Smooth muscle cell (in vitro differentiated cells): ENCODE measurements around the gene HNRNPAB. TPM values are rescaled to one million over a fixed set of nuclear protein-coding genes. Genes with fewer than 3 reads are reported as not detected.

Experiments used
- DNase-seq: peaks from one replicate; lab custom pipeline; 2025; ENCODE audit not compliant: unreplicated experiment; lab: John Stamatoyannopoulos, UW
- H2AFZ ChIP-seq: fragments of 200-600 bp; sonication (generic); 2 replicates; pipeline ENCODE4 v1.6.0; 2016; ENCODE audit warnings: antibody characterized with exemption, low read depth, mild to moderate bottlenecking
- H3F3A ChIP-seq: fragments of 200-600 bp; sonication (generic); 2 replicates; pipeline ENCODE4 v1.6.0; 2017; ENCODE audit warnings: antibody characterized with exemption, low read depth
- H3K27ac ChIP-seq: fragments of 200-600 bp; sonication (generic); 2 replicates; pipeline ENCODE4 v1.5.1; 2016; ENCODE audit warnings: low read depth, mild to moderate bottlenecking
- H3K27me3 ChIP-seq: fragments of 200-600 bp; sonication (generic); 2 replicates; pipeline ENCODE4 v1.6.1; 2016; ENCODE audit warnings: low read depth, mild to moderate bottlenecking
- H3K36me3 ChIP-seq: fragments of 200-600 bp; sonication (generic); 2 replicates; pipeline ENCODE4 v1.5.1; 2016; ENCODE audit warnings: low read depth
- H3K4me1 ChIP-seq: fragments of 200-600 bp; sonication (generic); 2 replicates; pipeline ENCODE4 v1.5.1; 2016; ENCODE audit warnings: low read depth
- H3K4me2 ChIP-seq: fragments of 200-600 bp; sonication (generic); 2 replicates; pipeline ENCODE4 v1.6.0; 2016; ENCODE audit warnings: mild to moderate bottlenecking
- H3K4me3 ChIP-seq: fragments of 200-600 bp; sonication (generic); 2 replicates; pipeline ENCODE4 v1.5.1; 2016; ENCODE audit warnings: mild to moderate bottlenecking
- H3K79me2 ChIP-seq: fragments of 200-600 bp; sonication (generic); 2 replicates; pipeline ENCODE4 v1.6.0; 2016; ENCODE audit warnings: low read depth, mild to moderate bottlenecking
- H3K9ac ChIP-seq: fragments of 200-600 bp; sonication (generic); 2 replicates; pipeline ENCODE4 v1.6.0; 2016; ENCODE audit warnings: low read depth
- H3K9me3 ChIP-seq: fragments of 200-600 bp; sonication (generic); replicated peaks from 2 replicates; pipeline ENCODE4 v1.5.1; 2016; ENCODE audit warnings: low read depth
- H4K20me1 ChIP-seq: fragments of 200-600 bp; sonication (generic); 2 replicates; pipeline ENCODE4 v1.6.0; 2016; ENCODE audit warnings: low read depth
- CTCF ChIP-seq: fragments of 200-600 bp; sonication (generic); IDR thresholded peaks from 2 replicates; pipeline ENCODE4 v1.5.1; 2017; ENCODE audit warnings: borderline replicate concordance, mild to moderate bottlenecking, antibody characterized with exemption; ENCODE audit not compliant: insufficient read depth, poor library complexity, severe bottlenecking
- WGBS: methylation state at CpG from one replicate; pipeline ENCODE4 v1.1.7; 2016; ENCODE audit warnings: low lambda C conversion rate; 5-methylcytosine and 5-hydroxymethylcytosine counted together
- polyA plus RNA-seq: library from polyadenylated mRNA; unstranded; fragments of >200 nt; fragmentation: Nextera tagmentation; extraction: Ambion mirVana; gene quantifications from 2 replicates; pipeline ENCODE4 v1.2.1, GENCODE V29; 2016
- total RNA-seq: library from RNA; depleted of rRNA; stranded (reverse); fragments of >200 nt; gene quantifications from 2 replicates; pipeline ENCODE4 v1.2.3, GENCODE V29; 2014

Gene HNRNPAB
- total and polyA plus RNA-seq, 2 experiments from 2014 or later, result 79.3 to 170 TPM

GRCh38 chr5:178246624-178247279 lies 42.4 kb downstream of the HNRNPAB start:
- Histone ChIP-seq H2AFZ (no peak overlapping the region), H3K9me3 (no peaks in the 10 kb centered on the region), H3K27ac (no peak overlapping the region), H3F3A (no peaks in the 10 kb centered on the region), H3K9ac (no peak overlapping the region), H3K4me1 (no peaks in the 10 kb centered on the region), H3K4me2 (no peak overlapping the region), H4K20me1 (no peaks in the 10 kb centered on the region), H3K27me3 (no peaks in the 10 kb centered on the region), H3K79me2 (no peaks in the 10 kb centered on the region), H3K36me3 (no peaks in the 10 kb centered on the region), H3K4me3 (no peak overlapping the region)
- 92% methylated on average over 13 of the region's 15 CpGs for WGBS
- TF ChIP-seq CTCF, result no peak
- DNase-seq, result no peak

- no peak for DNase-seq
- Histone ChIP-seq H3K9ac (no peak overlapping the region), H3K4me2 (no peak overlapping the region), H3K4me1 (no peaks in the 10 kb centered on the region), H3F3A (no peaks in the 10 kb centered on the region), H2AFZ (no peak overlapping the region), H3K4me3 (no peak overlapping the region), H3K27ac (no peak overlapping the region), H3K9me3 (no peaks in the 10 kb centered on the region), H3K79me2 (no peaks in the 10 kb centered on the region), H4K20me1 (no peaks in the 10 kb centered on the region), H3K27me3 (no peaks in the 10 kb centered on the region), H3K36me3 (no peaks in the 10 kb centered on the region)
- WGBS, result 86% methylated on average over 24 of the region's 24 CpGs
- TF ChIP-seq CTCF, result no peak
These were observed 43.4 kb downstream of the HNRNPAB start for GRCh38 chr5:178247481-178248456.

- Histone ChIP-seq H3K79me2 (no peaks in the 10 kb centered on the region), H3K9ac (no peak overlapping the region), H3F3A (no peaks in the 10 kb centered on the region), H3K27ac (no peak overlapping the region), H3K36me3 (no peaks in the 10 kb centered on the region), H3K4me2 (no peak overlapping the region), H3K4me3 (no peak overlapping the region), H2AFZ (no peak overlapping the region), H3K4me1 (no peaks in the 10 kb centered on the region), H3K9me3 (no peaks in the 10 kb centered on the region), H4K20me1 (no peaks in the 10 kb centered on the region), H3K27me3 (no peaks in the 10 kb centered on the region)
- no peak for DNase-seq
- whole genome bisulfite sequencing, result 94% methylated on average over 18 of the region's 18 CpGs
- TF ChIP-seq CTCF, result no peak
These were observed 44.4 kb downstream of the HNRNPAB start for GRCh38 chr5:178248750-178249149.
